Tibial nerve (tissue), 4 donors: ENCODE results near the gene COL8A1.

Experiments
- EP300 ChIP-seq, 2 donors: sonication (generic); formaldehyde crosslinking; IDR thresholded peaks; one replicate each; pipeline ENCODE4 v1.6.1; 2017; ENCODE audit warnings: antibody characterized with exemption in 2 of 2, mild to moderate bottlenecking in 1 of 2
- POLR2A ChIP-seq, 2 donors: fragments of 450-650 bp; IDR thresholded peaks; one replicate each; pipeline ENCODE4 v1.6.1; 2017; ENCODE audit warnings: antibody characterized with exemption in 2 of 2, mild to moderate bottlenecking in 2 of 2, moderate library complexity in 2 of 2
- TF ChIP-seq, protein P1 (sequence below), 5 experiments: fragments of 200-600 bp in 3 of 5; fragments of 450-650 bp in 2 of 5; sonication (generic) in 3 of 5; IDR thresholded peaks; one replicate each; pipeline ENCODE4 v1.5.1; 2016 to 2019; ENCODE audit warnings: antibody characterized with exemption in 5 of 5, mild to moderate bottlenecking in 3 of 5, moderate library complexity in 2 of 5

DNA sequence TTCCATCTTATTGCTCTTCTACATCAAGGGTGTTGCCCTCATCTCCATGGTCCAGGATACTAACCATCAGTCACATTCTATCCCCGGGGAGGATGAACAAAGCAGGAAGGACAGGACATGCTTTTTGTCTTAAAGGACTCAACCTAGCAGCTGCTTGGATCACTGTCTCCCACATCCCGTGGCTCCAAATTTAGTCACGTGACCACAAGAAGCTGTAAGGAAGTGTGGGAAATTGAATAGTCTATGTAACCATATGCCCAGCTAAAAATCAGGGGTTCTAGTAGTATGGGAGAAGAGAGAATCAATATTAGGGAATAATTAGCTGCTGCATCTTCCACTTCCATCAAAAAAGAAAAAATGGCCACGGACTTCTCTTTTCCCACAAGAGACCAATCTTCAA is 161.0 kb downstream of the COL8A1 start:
- TF ChIP-seq, protein P1, sequence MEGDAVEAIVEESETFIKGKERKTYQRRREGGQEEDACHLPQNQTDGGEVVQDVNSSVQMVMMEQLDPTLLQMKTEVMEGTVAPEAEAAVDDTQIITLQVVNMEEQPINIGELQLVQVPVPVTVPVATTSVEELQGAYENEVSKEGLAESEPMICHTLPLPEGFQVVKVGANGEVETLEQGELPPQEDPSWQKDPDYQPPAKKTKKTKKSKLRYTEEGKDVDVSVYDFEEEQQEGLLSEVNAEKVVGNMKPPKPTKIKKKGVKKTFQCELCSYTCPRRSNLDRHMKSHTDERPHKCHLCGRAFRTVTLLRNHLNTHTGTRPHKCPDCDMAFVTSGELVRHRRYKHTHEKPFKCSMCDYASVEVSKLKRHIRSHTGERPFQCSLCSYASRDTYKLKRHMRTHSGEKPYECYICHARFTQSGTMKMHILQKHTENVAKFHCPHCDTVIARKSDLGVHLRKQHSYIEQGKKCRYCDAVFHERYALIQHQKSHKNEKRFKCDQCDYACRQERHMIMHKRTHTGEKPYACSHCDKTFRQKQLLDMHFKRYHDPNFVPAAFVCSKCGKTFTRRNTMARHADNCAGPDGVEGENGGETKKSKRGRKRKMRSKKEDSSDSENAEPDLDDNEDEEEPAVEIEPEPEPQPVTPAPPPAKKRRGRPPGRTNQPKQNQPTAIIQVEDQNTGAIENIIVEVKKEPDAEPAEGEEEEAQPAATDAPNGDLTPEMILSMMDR (IDR thresholded peaks at IDR 0.05) = no peak
- TF ChIP-seq POLR2A (IDR thresholded peaks at IDR 0.05) = no peak
- no peak for TF ChIP-seq EP300 (IDR thresholded peaks at IDR 0.05)
